Fibroblast of pulmonary artery (primary cell): ENCODE data around the gene RALGDS.

Experiments
- DNase-seq: peaks from one replicate; pipeline ENCODE4 v3.0.0-alpha.2; 2010; ENCODE audit warnings: low read depth
- H3K4me3 ChIP-seq: replicated peaks from 2 replicates; pipeline ENCODE4 v1.5.1; 2011; ENCODE audit warnings: low read depth, mild to moderate bottlenecking, control low read depth, low read length, moderate library complexity
- TF ChIP-seq, protein P1 (sequence below): IDR thresholded peaks from 2 replicates; pipeline ENCODE4 v1.5.1; 2011; ENCODE audit warnings: mild to moderate bottlenecking, control low read depth, low read length, inconsistent platforms; ENCODE audit errors: missing control alignments

RALGDS gene

GRCh38 chr9:133127340-133127981 lies 6.4 kb upstream of the RALGDS start:
- no peak for DNase-seq
- TF ChIP-seq, protein P1, sequence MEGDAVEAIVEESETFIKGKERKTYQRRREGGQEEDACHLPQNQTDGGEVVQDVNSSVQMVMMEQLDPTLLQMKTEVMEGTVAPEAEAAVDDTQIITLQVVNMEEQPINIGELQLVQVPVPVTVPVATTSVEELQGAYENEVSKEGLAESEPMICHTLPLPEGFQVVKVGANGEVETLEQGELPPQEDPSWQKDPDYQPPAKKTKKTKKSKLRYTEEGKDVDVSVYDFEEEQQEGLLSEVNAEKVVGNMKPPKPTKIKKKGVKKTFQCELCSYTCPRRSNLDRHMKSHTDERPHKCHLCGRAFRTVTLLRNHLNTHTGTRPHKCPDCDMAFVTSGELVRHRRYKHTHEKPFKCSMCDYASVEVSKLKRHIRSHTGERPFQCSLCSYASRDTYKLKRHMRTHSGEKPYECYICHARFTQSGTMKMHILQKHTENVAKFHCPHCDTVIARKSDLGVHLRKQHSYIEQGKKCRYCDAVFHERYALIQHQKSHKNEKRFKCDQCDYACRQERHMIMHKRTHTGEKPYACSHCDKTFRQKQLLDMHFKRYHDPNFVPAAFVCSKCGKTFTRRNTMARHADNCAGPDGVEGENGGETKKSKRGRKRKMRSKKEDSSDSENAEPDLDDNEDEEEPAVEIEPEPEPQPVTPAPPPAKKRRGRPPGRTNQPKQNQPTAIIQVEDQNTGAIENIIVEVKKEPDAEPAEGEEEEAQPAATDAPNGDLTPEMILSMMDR, result no peak
- no peak overlapping the region for H3K4me3 ChIP-seq

- no peak overlapping the region for H3K4me3 ChIP-seq
- no peak for DNase-seq
- TF ChIP-seq, protein P1, result no peak
Observed at GRCh38 chr9:133126697-133127339, 5.8 kb upstream of the RALGDS start.

DNA sequence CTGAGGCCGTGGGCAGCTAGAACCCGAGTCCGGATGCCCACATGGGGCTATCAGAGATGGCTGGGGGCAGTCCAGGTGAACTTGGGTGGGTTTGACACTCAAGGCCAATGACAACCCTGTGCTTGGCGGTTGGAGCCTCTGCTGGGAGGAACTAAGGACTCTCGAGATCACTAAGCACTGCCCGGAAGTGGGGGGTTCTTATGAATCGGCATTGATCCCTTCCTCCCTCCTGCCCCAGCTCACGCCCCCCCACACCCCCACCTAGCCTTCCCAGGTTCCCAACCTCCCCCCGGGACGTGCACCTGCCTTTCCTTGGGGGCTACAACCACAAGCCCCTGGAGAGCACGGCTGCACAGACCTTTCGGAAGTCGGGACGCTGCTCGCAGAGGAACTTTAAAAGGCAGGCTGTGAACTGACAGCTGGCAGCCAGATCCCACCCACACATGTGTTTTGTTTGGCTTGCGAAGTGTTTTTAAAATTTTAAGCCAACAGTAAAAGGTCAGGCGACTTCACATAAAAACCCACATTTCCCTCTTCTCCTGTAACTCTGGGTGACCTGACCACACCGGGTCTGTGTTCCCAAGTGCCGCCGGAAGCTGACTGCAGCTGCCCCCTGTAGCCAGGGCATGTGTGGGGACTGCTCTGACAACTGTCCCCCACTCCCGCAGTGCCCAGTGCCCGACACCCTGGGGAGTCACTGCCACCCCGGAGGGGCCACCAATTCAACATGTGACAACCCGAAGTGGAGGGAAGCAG lies 5.1 kb upstream of the RALGDS start:
- peak; percentile 55 for DNase-seq
- TF ChIP-seq, protein P1, result no peak
- no peak overlapping the region for H3K4me3 ChIP-seq

- H3K4me3 ChIP-seq, result no peak overlapping the region
- TF ChIP-seq, protein P1, result no peak
- no peak for DNase-seq
Observed at GRCh38 chr9:133124907-133125275, 3.9 kb upstream of the RALGDS start.

GRCh38 chr9:133124123-133124906 lies 3.3 kb upstream of the RALGDS start:
- TF ChIP-seq, protein P1, result no peak
- no peak for DNase-seq
- no peak overlapping the region for H3K4me3 ChIP-seq

DNA sequence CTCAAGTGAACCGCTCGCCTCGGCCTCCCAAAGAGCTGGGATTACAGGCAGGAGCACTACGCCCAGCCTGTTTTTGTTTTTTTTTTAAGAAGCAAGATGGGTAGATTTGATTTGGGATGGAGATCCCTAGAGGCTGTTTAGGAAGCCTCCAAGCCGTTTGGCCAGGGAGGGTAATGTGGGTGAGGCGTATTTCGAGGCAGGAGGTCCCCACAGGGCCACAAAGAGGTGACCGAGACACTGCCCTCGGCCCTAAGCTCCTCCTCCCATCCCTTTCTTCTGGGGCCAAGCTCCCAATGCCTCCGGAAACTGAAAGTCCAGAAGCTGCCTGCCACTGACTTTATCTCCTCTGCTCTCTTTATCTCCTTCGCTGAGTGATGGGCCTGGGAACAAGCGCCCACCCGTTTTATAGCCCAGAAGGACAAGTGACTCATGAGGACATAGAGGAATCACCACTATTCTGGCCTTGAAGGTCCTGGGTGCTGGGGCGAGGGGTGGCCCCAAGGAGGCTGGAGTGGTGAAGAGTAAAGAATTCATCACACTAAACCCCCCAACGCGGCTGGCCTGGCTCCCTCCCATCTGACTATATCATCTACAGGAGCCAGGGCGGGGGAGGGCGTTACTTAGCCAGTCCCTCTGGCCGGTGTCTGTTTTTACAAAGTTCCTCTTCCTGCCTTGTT lies 2.0 kb upstream of the RALGDS start:
- DNase-seq, result peak; percentile 38
- TF ChIP-seq, protein P1, result no peak
- H3K4me3 ChIP-seq, result no peak overlapping the region
